Ishikawa (cell line): ENCODE measurements around the gene TAS2R41.

Experiments used
- CEBPB ChIP-seq: IDR thresholded peaks from 2 replicates; pipeline ENCODE4 v1.6.1; 2012
- CREB1 ChIP-seq: IDR thresholded peaks from 2 replicates; pipeline ENCODE4 v1.6.1; 2012; ENCODE audit warnings: low read depth
- EGR1 ChIP-seq: IDR thresholded peaks from 2 replicates; pipeline ENCODE4 v1.6.1; 2012
- EP300 ChIP-seq: IDR thresholded peaks from 2 replicates; pipeline ENCODE4 v1.6.1; 2012; ENCODE audit warnings: borderline replicate concordance
- FOXM1 ChIP-seq: IDR thresholded peaks from 2 replicates; pipeline ENCODE4 v1.6.1; 2012; ENCODE audit warnings: low read depth, borderline replicate concordance
- MAX ChIP-seq: IDR thresholded peaks from 2 replicates; pipeline ENCODE4 v1.6.1; 2012
- NFIC ChIP-seq: IDR thresholded peaks from 2 replicates; pipeline ENCODE4 v1.6.1; 2012
- RAD21 ChIP-seq: IDR thresholded peaks from 2 replicates; pipeline ENCODE4 v1.6.1; 2012; ENCODE audit warnings: low read depth
- TAF1 ChIP-seq: IDR thresholded peaks from 2 replicates; pipeline ENCODE4 v1.6.1; 2012; ENCODE audit warnings: low read depth, mild to moderate bottlenecking
- TCF12 ChIP-seq: IDR thresholded peaks from 2 replicates; pipeline ENCODE4 v1.6.1; 2012; ENCODE audit warnings: low read depth
- TEAD4 ChIP-seq: IDR thresholded peaks from 2 replicates; pipeline ENCODE4 v1.6.1; 2012
- USF1 ChIP-seq: IDR thresholded peaks from 2 replicates; pipeline ENCODE4 v1.6.1; 2012
- YY1 ChIP-seq: IDR thresholded peaks from 2 replicates; pipeline ENCODE4 v1.6.1; 2012; ENCODE audit warnings: low read depth
- ZBTB7A ChIP-seq: IDR thresholded peaks from 2 replicates; pipeline ENCODE4 v1.6.1; 2012; ENCODE audit warnings: low read depth
- TF ChIP-seq, protein P1 (sequence below): IDR thresholded peaks from 2 replicates; pipeline ENCODE4 v1.6.1; 2012; ENCODE audit warnings: low read depth, mild to moderate bottlenecking

Gene TAS2R41

GRCh38 chr7:143495851-143496250, 18.2 kb downstream of the TAS2R41 start:
- TF ChIP-seq TCF12 (no peak), CEBPB (no peak), FOXM1 (no peak), CREB1 (no peak), YY1 (no peak), EGR1 (no peak), USF1 (no peak), EP300 (no peak), RAD21 (no peak), MAX (no peak)
- TF ChIP-seq, protein P1, sequence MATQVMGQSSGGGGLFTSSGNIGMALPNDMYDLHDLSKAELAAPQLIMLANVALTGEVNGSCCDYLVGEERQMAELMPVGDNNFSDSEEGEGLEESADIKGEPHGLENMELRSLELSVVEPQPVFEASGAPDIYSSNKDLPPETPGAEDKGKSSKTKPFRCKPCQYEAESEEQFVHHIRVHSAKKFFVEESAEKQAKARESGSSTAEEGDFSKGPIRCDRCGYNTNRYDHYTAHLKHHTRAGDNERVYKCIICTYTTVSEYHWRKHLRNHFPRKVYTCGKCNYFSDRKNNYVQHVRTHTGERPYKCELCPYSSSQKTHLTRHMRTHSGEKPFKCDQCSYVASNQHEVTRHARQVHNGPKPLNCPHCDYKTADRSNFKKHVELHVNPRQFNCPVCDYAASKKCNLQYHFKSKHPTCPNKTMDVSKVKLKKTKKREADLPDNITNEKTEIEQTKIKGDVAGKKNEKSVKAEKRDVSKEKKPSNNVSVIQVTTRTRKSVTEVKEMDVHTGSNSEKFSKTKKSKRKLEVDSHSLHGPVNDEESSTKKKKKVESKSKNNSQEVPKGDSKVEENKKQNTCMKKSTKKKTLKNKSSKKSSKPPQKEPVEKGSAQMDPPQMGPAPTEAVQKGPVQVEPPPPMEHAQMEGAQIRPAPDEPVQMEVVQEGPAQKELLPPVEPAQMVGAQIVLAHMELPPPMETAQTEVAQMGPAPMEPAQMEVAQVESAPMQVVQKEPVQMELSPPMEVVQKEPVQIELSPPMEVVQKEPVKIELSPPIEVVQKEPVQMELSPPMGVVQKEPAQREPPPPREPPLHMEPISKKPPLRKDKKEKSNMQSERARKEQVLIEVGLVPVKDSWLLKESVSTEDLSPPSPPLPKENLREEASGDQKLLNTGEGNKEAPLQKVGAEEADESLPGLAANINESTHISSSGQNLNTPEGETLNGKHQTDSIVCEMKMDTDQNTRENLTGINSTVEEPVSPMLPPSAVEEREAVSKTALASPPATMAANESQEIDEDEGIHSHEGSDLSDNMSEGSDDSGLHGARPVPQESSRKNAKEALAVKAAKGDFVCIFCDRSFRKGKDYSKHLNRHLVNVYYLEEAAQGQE: no peak

DNA sequence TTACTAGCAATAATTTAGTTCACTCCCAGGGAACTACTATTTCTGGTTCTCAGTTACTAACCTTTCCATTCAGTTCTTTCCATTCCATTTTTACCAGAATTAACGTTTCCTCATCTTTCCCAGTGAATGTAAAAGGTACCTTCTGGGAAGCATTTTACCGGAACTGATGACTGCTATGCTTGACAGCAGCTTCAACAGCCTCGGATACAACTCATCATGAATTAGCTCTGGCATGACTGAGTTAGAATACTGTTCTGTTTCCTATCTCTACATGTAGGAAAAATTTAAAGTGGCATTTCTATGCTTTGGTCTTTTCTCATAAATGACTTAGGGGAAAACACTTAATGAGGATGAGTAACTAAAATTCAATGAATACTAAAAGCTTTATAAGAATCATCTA, 18.6 kb downstream of the TAS2R41 start:
- no peak for TF ChIP-seq CREB1
- no peak for TF ChIP-seq EP300
- TF ChIP-seq USF1: no peak
- no peak for TF ChIP-seq MAX
- TF ChIP-seq CEBPB: no peak
- TF ChIP-seq YY1: no peak
- no peak for TF ChIP-seq TAF1
- no peak for TF ChIP-seq TEAD4
- no peak for TF ChIP-seq ZBTB7A
- no peak for TF ChIP-seq NFIC
- TF ChIP-seq, protein P1: no peak
- no peak for TF ChIP-seq FOXM1
- no peak for TF ChIP-seq RAD21
- TF ChIP-seq TCF12: no peak
- TF ChIP-seq EGR1: no peak

GRCh38 chr7:143497008-143497795, 19.5 kb downstream of the TAS2R41 start:
- no peak for TF ChIP-seq TAF1
- TF ChIP-seq EGR1: no peak
- TF ChIP-seq MAX: no peak
- no peak for TF ChIP-seq RAD21
- no peak for TF ChIP-seq USF1
- no peak for TF ChIP-seq YY1
- no peak for TF ChIP-seq ZBTB7A
- no peak for TF ChIP-seq TCF12
- no peak for TF ChIP-seq CREB1
- no peak for TF ChIP-seq FOXM1
- no peak for TF ChIP-seq CEBPB
- TF ChIP-seq, protein P1: no peak
- TF ChIP-seq NFIC: no peak
- no peak for TF ChIP-seq TEAD4
- TF ChIP-seq EP300: no peak
